Measurements from ENCODE around the gene TMOD3.

Gene TMOD3

DNA sequence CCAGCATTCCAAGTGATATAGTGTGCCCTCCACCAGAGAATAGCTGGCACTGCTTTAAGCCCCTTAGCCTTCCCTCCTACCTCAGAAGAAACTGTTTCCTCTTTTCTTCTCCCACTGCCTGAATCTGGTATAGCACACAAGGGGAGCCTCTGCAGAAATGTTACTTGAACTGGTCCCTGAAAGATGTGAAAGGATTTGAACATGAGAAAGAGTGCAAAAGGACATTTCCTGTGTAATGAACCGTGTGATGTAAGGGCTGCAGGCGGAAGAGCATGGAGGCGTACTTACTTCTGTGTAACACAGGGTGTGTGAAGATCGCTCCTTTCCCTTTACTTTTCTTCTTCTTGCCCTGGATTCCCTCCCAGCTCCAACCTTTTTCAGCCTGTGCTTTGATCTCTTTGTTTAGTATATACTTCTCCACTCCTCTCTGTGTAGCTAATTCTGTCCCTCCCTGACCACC lies 8.4 kb downstream of the TMOD3 start (continued):
- TF ChIP-seq WT1 (tag by site-specific recombination; IDR thresholded peaks at IDR 0.05) (peak; percentile 44; the same call in 1 of the 2 replicates), ZNF16 (tag by site-specific recombination; IDR thresholded peaks at IDR 0.05; ENCODE audit: low read depth) (no peak), HOXD13 (CRISPR knock-in tag; IDR thresholded peaks at IDR 0.05; ENCODE audit: borderline replicate concordance) (no peak)

DNA sequence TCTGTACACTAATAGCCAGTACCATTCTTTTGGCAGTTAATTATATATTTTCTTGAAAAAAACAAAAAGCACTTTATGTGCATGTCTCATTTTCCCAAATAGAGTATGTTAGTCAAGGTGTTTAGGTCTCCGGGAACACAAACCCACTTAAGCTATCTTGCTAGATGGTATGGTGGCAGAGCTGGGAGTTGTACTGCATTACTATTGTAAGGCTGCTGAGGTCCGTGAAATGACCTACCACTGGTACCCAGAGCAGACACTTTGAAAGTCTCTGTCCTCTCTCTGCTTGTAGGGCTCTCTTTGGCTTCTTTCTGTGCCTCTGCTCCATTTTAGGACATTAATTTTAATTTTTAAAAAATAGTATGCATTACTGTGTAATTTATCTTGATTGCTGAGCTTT lies 8.8 kb downstream of the TMOD3 start:
- Histone ChIP-seq H3K36me3 (ENCODE audit: control insufficient read depth in 2 of 2, insufficient read depth in 1 of 2, low read length in 2 of 2) (no peaks in the 10 kb centered on the region), H3K4me3 (ENCODE audit: low read depth, low read length) (no peak overlapping the region), H3K27ac (ENCODE audit: extremely low read depth, low read depth, low read length) (no peak overlapping the region), H3K9me3 (ENCODE audit: control insufficient read depth, insufficient read depth, low read depth, low read length) (no peaks in the 10 kb centered on the region), H3K4me1 (ENCODE audit: control insufficient read depth, insufficient read depth, low read length) (peaks cover 16% of the 10 kb centered on the region)
- ChIA-PET CTCF (interaction anchor here (0.5 to 0.6 kb wide), 2 partner anchors 66 to 396 kb away, joined by 3 read pairs; no protein-coding TSS in a partner anchor), POLR2A (interaction anchor here (1.3 kb wide), 1 partner anchor 9 kb away, joined by 4 read pairs; the partner anchor contains the start of gene TMOD3)
- TF ChIP-seq ZNF211 (tag by site-specific recombination; IDR thresholded peaks at IDR 0.05; ENCODE audit: low read depth) = no peak
- TF ChIP-seq, protein P1, sequence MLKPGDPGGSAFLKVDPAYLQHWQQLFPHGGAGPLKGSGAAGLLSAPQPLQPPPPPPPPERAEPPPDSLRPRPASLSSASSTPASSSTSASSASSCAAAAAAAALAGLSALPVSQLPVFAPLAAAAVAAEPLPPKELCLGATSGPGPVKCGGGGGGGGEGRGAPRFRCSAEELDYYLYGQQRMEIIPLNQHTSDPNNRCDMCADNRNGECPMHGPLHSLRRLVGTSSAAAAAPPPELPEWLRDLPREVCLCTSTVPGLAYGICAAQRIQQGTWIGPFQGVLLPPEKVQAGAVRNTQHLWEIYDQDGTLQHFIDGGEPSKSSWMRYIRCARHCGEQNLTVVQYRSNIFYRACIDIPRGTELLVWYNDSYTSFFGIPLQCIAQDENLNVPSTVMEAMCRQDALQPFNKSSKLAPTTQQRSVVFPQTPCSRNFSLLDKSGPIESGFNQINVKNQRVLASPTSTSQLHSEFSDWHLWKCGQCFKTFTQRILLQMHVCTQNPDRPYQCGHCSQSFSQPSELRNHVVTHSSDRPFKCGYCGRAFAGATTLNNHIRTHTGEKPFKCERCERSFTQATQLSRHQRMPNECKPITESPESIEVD (tag by site-specific recombination; IDR thresholded peaks at IDR 0.05) = peak; percentile 53
- TF ChIP-seq, protein P2, sequence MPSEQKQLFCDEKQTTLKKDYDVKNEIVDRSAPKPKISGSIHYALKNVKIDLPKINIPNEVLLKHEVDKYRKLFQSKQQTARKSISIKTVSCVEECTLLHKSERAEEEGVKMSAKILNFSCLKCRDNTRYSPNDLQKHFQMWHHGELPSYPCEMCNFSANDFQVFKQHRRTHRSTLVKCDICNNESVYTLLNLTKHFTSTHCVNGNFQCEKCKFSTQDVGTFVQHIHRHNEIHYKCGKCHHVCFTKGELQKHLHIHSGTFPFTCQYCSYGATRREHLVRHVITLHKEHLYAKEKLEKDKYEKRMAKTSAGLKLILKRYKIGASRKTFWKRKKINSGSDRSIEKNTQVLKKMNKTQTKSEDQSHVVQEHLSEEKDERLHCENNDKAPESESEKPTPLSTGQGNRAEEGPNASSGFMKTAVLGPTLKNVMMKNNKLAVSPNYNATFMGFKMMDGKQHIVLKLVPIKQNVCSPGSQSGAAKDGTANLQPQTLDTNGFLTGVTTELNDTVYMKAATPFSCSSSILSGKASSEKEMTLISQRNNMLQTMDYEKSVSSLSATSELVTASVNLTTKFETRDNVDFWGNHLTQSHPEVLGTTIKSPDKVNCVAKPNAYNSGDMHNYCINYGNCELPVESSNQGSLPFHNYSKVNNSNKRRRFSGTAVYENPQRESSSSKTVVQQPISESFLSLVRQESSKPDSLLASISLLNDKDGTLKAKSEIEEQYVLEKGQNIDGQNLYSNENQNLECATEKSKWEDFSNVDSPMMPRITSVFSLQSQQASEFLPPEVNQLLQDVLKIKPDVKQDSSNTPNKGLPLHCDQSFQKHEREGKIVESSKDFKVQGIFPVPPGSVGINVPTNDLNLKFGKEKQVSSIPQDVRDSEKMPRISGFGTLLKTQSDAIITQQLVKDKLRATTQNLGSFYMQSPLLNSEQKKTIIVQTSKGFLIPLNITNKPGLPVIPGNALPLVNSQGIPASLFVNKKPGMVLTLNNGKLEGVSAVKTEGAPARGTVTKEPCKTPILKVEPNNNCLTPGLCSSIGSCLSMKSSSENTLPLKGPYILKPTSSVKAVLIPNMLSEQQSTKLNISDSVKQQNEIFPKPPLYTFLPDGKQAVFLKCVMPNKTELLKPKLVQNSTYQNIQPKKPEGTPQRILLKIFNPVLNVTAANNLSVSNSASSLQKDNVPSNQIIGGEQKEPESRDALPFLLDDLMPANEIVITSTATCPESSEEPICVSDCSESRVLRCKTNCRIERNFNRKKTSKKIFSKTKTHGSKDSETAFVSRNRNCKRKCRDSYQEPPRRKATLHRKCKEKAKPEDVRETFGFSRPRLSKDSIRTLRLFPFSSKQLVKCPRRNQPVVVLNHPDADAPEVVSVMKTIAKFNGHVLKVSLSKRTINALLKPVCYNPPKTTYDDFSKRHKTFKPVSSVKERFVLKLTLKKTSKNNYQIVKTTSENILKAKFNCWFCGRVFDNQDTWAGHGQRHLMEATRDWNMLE (tag by site-specific recombination; conservative IDR thresholded peaks at IDR 0.05; ENCODE audit: low read depth) = no peak

DNA sequence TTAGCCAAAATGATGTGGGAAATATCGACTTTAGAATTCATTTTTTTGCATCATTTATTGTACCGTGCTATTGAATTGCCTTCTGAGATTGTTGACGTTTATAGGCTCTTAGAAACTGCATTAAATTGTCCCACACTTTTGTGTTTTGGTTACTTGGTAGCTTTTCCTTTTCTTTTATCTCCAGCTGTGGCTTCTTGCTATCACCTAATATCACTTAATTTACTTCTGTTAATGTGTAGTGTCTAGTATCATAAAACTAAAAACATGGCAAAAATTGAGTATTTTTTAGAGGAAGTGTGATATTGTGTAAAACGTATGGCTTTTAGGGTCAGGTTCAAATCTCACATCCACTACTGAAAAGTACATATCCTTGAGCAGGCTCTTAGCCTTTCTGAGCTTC lies 11.2 kb downstream of the TMOD3 start:
- TF ChIP-seq, protein P3, sequence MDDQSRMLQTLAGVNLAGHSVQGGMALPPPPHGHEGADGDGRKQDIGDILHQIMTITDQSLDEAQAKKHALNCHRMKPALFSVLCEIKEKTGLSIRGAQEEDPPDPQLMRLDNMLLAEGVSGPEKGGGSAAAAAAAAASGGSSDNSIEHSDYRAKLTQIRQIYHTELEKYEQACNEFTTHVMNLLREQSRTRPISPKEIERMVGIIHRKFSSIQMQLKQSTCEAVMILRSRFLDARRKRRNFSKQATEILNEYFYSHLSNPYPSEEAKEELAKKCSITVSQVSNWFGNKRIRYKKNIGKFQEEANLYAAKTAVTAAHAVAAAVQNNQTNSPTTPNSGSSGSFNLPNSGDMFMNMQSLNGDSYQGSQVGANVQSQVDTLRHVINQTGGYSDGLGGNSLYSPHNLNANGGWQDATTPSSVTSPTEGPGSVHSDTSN (CRISPR knock-in tag; IDR thresholded peaks at IDR 0.05) = no peak
- TF ChIP-seq, protein P1 (tag by site-specific recombination; IDR thresholded peaks at IDR 0.05) = peak; percentile 74
- H3K4me1 ChIP-seq (ENCODE audit: control insufficient read depth, insufficient read depth, low read length) = peaks cover 26% of the 10 kb centered on the region
- no peak overlapping the region for H3K27ac ChIP-seq (ENCODE audit: extremely low read depth, low read depth, low read length)
- H3K36me3 ChIP-seq (ENCODE audit: control insufficient read depth in 2 of 2, insufficient read depth in 1 of 2, low read length in 2 of 2) = no peaks in the 10 kb centered on the region
- ChIA-PET POLR2A (no interaction called here), CTCF (interaction anchor here (0.6 kb wide), 2 partner anchors 547 to 612 kb away, joined by 3 to 6 read pairs; no protein-coding TSS in a partner anchor)
- no peak overlapping the region for H3K4me3 ChIP-seq (ENCODE audit: low read depth, low read length)
- H3K9me3 ChIP-seq (ENCODE audit: control insufficient read depth, insufficient read depth, low read depth, low read length) = no peaks in the 10 kb centered on the region

DNA sequence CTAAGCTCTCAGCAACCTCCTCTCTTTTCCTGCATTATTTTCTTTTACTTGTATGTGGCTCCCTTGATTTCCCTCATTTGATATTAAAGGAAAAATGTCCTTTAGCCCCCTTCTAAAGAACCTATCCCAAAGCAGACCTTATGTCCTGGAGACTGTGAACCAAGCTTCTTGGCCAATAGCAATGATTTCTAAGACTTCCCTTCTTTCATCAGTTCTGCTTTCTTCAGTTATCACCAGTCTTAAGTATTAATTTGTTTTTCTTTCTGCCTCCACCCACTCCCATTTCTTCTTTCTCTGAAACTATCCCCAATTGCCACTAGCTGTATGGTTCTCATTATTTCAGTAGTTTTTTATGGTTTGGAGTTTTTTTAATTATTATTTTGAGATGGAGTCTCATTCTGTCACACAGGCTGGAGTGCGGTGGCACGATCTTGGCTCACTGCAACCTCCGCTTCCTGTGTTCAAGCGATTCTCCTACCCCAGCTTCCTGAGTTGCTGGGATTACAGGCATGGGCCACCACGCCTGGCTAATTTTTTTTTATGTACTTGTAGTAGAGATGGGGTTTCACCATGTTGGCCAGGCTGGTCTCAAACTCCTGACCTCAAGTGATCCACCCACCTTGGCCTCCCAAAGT lies 12.1 kb downstream of the TMOD3 start:
- Histone ChIP-seq H3K4me1 (ENCODE audit: control insufficient read depth, insufficient read depth, low read length) (peaks cover 26% of the 10 kb centered on the region), H3K27ac (ENCODE audit: extremely low read depth, low read depth, low read length) (no peak overlapping the region), H3K9me3 (ENCODE audit: control insufficient read depth, insufficient read depth, low read depth, low read length) (no peaks in the 10 kb centered on the region), H3K36me3 (ENCODE audit: control insufficient read depth in 2 of 2, insufficient read depth in 1 of 2, low read length in 2 of 2) (no peaks in the 10 kb centered on the region), H3K4me3 (ENCODE audit: low read depth, low read length) (no peak overlapping the region)
- CTCF ChIA-PET = no interaction called here
- POLR2A ChIA-PET = no interaction called here
- TF ChIP-seq BCL11B (tag by site-specific recombination; IDR thresholded peaks at IDR 0.05; ENCODE audit: low read depth) = no peak
- TF ChIP-seq, protein P4, sequence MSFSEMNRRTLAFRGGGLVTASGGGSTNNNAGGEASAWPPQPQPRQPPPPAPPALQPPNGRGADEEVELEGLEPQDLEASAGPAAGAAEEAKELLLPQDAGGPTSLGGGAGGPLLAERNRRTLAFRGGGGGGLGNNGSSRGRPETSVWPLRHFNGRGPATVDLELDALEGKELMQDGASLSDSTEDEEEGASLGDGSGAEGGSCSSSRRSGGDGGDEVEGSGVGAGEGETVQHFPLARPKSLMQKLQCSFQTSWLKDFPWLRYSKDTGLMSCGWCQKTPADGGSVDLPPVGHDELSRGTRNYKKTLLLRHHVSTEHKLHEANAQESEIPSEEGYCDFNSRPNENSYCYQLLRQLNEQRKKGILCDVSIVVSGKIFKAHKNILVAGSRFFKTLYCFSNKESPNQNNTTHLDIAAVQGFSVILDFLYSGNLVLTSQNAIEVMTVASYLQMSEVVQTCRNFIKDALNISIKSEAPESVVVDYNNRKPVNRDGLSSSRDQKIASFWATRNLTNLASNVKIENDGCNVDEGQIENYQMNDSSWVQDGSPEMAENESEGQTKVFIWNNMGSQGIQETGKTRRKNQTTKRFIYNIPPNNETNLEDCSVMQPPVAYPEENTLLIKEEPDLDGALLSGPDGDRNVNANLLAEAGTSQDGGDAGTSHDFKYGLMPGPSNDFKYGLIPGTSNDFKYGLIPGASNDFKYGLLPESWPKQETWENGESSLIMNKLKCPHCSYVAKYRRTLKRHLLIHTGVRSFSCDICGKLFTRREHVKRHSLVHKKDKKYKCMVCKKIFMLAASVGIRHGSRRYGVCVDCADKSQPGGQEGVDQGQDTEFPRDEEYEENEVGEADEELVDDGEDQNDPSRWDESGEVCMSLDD (tag by site-specific recombination; IDR thresholded peaks at IDR 0.05) = no peak
- TF ChIP-seq KLF16 (tag by site-specific recombination; IDR thresholded peaks at IDR 0.05) = no peak
- TF ChIP-seq, protein P5, sequence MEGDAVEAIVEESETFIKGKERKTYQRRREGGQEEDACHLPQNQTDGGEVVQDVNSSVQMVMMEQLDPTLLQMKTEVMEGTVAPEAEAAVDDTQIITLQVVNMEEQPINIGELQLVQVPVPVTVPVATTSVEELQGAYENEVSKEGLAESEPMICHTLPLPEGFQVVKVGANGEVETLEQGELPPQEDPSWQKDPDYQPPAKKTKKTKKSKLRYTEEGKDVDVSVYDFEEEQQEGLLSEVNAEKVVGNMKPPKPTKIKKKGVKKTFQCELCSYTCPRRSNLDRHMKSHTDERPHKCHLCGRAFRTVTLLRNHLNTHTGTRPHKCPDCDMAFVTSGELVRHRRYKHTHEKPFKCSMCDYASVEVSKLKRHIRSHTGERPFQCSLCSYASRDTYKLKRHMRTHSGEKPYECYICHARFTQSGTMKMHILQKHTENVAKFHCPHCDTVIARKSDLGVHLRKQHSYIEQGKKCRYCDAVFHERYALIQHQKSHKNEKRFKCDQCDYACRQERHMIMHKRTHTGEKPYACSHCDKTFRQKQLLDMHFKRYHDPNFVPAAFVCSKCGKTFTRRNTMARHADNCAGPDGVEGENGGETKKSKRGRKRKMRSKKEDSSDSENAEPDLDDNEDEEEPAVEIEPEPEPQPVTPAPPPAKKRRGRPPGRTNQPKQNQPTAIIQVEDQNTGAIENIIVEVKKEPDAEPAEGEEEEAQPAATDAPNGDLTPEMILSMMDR (tag by site-specific recombination; IDR thresholded peaks at IDR 0.05) = no peak
- TF ChIP-seq ZBTB8A (tag by site-specific recombination; IDR thresholded peaks at IDR 0.05) = no peak
- no peak for TF ChIP-seq GLI2 (tag by site-specific recombination; IDR thresholded peaks at IDR 0.05; ENCODE audit: borderline replicate concordance, low read depth)

Measured in HEK293 (cell line).